Heart left ventricle (tissue), 16 donors: ENCODE measurements around the gene TTC34. TPM values are rescaled to one million over a fixed set of nuclear protein-coding genes. Genes with fewer than 3 reads are reported as not detected.
A peak's percentile ranks its signal among the peaks of the same experiment; 100 is the strongest.

Experiments
- ATAC-seq, 4 donors: fragments of 200-7000 bp; cut with Tn5 transposase; one replicate each; pipeline ENCODE4 v1.9.1; 2020 to 2022; ENCODE audit warnings: moderate library complexity in 4 of 4, mild to moderate bottlenecking in 3 of 4, moderate number of reproducible peaks in 1 of 4
- DNase-seq, 5 donors: peaks; one replicate each; pipeline ENCODE4 v3.0.0-alpha.2; 2020
- H3K27ac ChIP-seq, 12 donors: fragments of 200-600 bp; sonication (generic) in 4 of 12; one replicate each; pipeline versions ENCODE4 v1.5.0 to v1.8.0; 2016 to 2022; ENCODE audit warnings: mild to moderate bottlenecking in 2 of 12
- H3K27me3 ChIP-seq, 9 donors: fragments of 200-600 bp; sonication (generic) in 2 of 9; one replicate each; pipeline versions ENCODE4 v1.5.1 to v1.8.0; 2016 to 2022; ENCODE audit warnings: mild to moderate bottlenecking in 3 of 9
- H3K36me3 ChIP-seq, 9 donors: fragments of 200-600 bp; sonication (generic) in 2 of 9; one replicate each; pipeline versions ENCODE4 v1.5.0 to v1.8.0; 2018 to 2022; ENCODE audit warnings: mild to moderate bottlenecking in 2 of 9
- H3K4me1 ChIP-seq, 12 donors: fragments of 200-600 bp; sonication (generic) in 4 of 12; one replicate each; pipeline versions ENCODE4 v1.5.0 to v1.8.0; 2016 to 2022; ENCODE audit warnings: mild to moderate bottlenecking in 3 of 12
- H3K4me3 ChIP-seq, 12 donors: fragments of 200-600 bp; sonication (generic) in 4 of 12; one replicate each; pipeline versions ENCODE4 v1.5.0 to v1.8.0; 2017 to 2022; ENCODE audit warnings: mild to moderate bottlenecking in 9 of 12, moderate library complexity in 4 of 12
- H3K9me3 ChIP-seq, 12 donors: fragments of 200-600 bp; sonication (generic) in 4 of 12; one replicate each; pipeline versions ENCODE4 v1.5.0 to v1.8.0; 2016 to 2022; ENCODE audit warnings: mild to moderate bottlenecking in 1 of 12
- POLR2A ChIP-seq, 2 donors: fragments of 450-650 bp; IDR thresholded peaks; one replicate each; pipeline ENCODE4 v1.6.1; 2017; ENCODE audit warnings: antibody characterized with exemption in 2 of 2, mild to moderate bottlenecking in 2 of 2, moderate library complexity in 2 of 2
- WGBS, 4 donors: extraction: QIAGEN DNeasy Blood & Tissue Kit in 2 of 4; methylation state at CpG; one replicate each; pipeline versions ENCODE4 v1.1.5 to v1.1.7; 2013 to 2018; 5-methylcytosine and 5-hydroxymethylcytosine counted together
- intact Hi-C, 10 donors: fragments of 100-400 bp; cut with DNase I; formaldehyde crosslinking; loops; one replicate each; pipeline versions ENCODE4 v1.11.1 to v1.14.2; 2022
- long read RNA-seq, 3 donors: library from polyadenylated mRNA; unstranded; transcript quantifications; one replicate each; pipeline ENCODE4 v2.0.0, GENCODE V29; 2020 to 2021
- polyA plus RNA-seq, 2 donors: library from polyadenylated mRNA; stranded (reverse); fragments of 200-250 nt; gene quantifications; one replicate each; pipeline ENCODE4 v1.2.3, GENCODE V29; 2013
- total RNA-seq, 9 donors: library from RNA; depleted of rRNA in 2 of 9; stranded (reverse); fragments of >200 nt in 2 of 9; fragmentation: NEBNext Ultra II Directional in 3 of 9; extraction: Animal tissue kit (Norgen Biotek cat#: 25700) in 3 of 9; gene quantifications; one replicate each; pipeline versions ENCODE4 v1.1.0 to v1.2.4, GENCODE V29; 2016 to 2023
- TF ChIP-seq, protein P1 (sequence below), 12 donors: fragments of 200-600 bp; sonication (generic) in 4 of 12; IDR thresholded peaks; one replicate each; pipeline versions ENCODE4 v1.5.0 to v1.8.0; 2018 to 2022; ENCODE audit warnings: antibody characterized with exemption in 12 of 12, mild to moderate bottlenecking in 5 of 12
- donor health status: ischemic (EF 13 %, LVEDD 7.1; RV severe dilation, severe dysfunction).
- donor health status: healthy with polysubstance abuse.
- donor health status: DM: no; HTN: yes; CAD: no.
- donor health status: DM: no; HTN: no; CAD: no.
- donor health status: ischemic (EF 25% LVEDD 6.9; RV normal size, moderate dysfunction).
- donor health status: ischemic (EF 25% LVEDD 5.7; RV mildly dilated, moderate dysfunction).
- donor health status: healthy.
- donor health status: DM: yes; HTN: yes; CAD: no.
- donor health status: ischemic (EF 35%, LVEDD 5.7; RV mildly dilated, moderate dysfunction).
- donor health status: nonischemic (EF 11% LVEDD 7.7; RV severe dilation, severe dysfunction).
- donor health status: DM: yes; HTN: yes; CAD: no.
- donor health status: PGD.
- donor health status: ischemic (EF 29% LVEDD 5.4; RV normal size, mild dysfunction).
- donor health status: nonischemic (EF 23%, LVEDD 6.1; RV moderate dilation, normal function).

The TTC34 gene
- total RNA-seq: under 1 TPM in 8 of 9 donors, not detected in 1; 0.19 to 0.67 (median 0.52) TPM
- under 1 TPM; 0.06 to 0.30 TPM for polyA plus RNA-seq
- long read RNA-seq, donor 1, partial matches to known transcripts: 0 of 1 reads
- long read RNA-seq, donor 1, other reads (novel, unspliced or antisense): 1 of 1 reads
- long read RNA-seq, donor 2: 0 reads
- long read RNA-seq, donor 3: 0 reads

DNA sequence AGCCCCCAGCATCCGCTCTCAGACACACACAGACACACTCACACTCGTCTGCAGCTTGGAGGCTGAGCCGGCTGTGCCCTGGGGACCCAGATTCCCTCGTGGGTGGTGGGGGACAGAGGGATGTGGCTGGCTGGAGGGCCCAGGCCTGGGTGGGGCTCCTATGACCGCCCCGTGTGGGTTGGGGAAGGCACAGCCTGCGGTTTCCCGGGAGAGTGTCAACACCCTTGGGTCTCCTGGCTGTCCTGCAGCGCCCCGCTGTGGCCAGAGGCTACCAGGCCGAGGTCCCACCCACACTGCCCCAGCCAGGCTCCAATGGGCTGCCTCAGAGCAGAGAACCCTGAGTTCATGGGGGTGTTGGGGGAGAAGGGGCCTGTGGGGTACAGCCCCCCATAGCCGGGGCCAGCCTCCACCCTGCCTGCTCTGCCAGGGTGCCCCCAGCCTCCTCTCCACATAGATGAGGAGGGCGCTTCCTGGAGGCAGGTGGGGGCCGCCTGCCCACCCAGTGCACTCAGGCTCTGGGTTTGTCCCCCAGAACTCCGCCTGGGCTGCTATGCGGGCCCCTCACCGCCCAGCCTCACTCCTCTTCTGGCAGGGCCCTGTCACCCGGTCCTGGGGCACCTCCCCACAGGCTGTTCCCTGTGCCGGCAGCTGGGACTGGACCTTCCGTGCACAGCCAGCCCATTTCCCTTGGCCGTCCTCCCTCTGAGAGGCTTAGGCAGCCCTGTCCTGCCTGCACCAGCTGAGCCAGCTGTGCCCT is at the start of gene TTC34:
TTC34 (minus strand) TSS at position 159 of the 757 bp plus-strand sequence. CDS start 866 bp downstream, outside the sequence.
- ATAC-seq (peak in 3 of 4 donors; percentile 34 to 59 (median 49)), DNase-seq (peak in 2 of 5 donors; percentile 28 to 68)
- Histone ChIP-seq H3K4me3 (no peak within 1 kb of the TSS), H3K4me1 (peaks cover 0 to 4% (median 0%) of the 10 kb centered on the region in 12 donors), H3K36me3 (no peaks in the 10 kb centered on the region), H3K27ac (no peak within 1 kb of the TSS), H3K27me3 (peaks cover 7 to 60% (median 13%) of the 10 kb centered on the region in 9 donors), H3K9me3 (no peaks in the 10 kb centered on the region)
- TF ChIP-seq, protein P1, sequence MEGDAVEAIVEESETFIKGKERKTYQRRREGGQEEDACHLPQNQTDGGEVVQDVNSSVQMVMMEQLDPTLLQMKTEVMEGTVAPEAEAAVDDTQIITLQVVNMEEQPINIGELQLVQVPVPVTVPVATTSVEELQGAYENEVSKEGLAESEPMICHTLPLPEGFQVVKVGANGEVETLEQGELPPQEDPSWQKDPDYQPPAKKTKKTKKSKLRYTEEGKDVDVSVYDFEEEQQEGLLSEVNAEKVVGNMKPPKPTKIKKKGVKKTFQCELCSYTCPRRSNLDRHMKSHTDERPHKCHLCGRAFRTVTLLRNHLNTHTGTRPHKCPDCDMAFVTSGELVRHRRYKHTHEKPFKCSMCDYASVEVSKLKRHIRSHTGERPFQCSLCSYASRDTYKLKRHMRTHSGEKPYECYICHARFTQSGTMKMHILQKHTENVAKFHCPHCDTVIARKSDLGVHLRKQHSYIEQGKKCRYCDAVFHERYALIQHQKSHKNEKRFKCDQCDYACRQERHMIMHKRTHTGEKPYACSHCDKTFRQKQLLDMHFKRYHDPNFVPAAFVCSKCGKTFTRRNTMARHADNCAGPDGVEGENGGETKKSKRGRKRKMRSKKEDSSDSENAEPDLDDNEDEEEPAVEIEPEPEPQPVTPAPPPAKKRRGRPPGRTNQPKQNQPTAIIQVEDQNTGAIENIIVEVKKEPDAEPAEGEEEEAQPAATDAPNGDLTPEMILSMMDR (IDR thresholded peaks at IDR 0.05): peak in 8 of 12 donors; percentile 7 to 38 (median 25)
- no peak for TF ChIP-seq POLR2A (IDR thresholded peaks at IDR 0.05)
- 17 to 39% (median 32%) methylated on average over 7 to 21 of the region's 21 CpGs for WGBS, 4 donors
- intact Hi-C loops: no loop called here

DNA sequence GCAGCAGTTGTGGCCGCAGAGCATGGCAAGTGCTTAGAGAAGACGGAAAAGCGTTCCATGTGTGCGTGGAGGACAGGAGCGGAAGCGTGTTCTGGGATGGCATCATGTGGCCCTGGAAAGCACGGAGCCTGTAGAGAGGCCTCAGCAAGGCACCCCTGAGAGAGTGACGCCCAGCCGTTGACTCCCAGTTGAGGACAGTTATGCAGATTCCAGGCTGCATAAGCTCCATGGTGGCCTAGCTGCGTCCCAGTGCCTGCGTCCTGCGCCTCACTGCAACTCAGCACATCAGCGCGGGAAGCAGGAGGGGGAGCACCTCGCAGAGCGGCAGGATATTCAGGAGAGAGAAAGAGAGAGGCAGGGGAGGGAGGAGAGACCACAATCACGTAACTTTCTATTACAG is 49.0 kb upstream of the TTC34 start:
- Histone ChIP-seq H3K27ac (no peak overlapping the region), H3K4me1 (no peaks in the 10 kb centered on the region), H3K27me3 (peaks cover 0 to 48% (median 15%) of the 10 kb centered on the region in 9 donors), H3K9me3 (peaks cover 0 to 1% (median 0%) of the 10 kb centered on the region in 12 donors), H3K36me3 (no peaks in the 10 kb centered on the region), H3K4me3 (no peak overlapping the region)
- intact Hi-C loops: no loop called here
- DNase-seq (peak in 1 of 5 donors; percentile 9), ATAC-seq (no peak)
- WGBS, 4 donors: 54 to 62% (median 57%) methylated on average over 17 of the region's 17 CpGs
- TF ChIP-seq, protein P1 (IDR thresholded peaks at IDR 0.05): no peak
- no peak for TF ChIP-seq POLR2A (IDR thresholded peaks at IDR 0.05)

GRCh38 chr1:2848006-2848670 is 46.6 kb upstream of the TTC34 start:
- H3K4me1 ChIP-seq: no peaks in the 10 kb centered on the region
- no peaks in the 10 kb centered on the region for H3K36me3 ChIP-seq
- no peak overlapping the region for H3K4me3 ChIP-seq
- peak in 1 of 5 donors; percentile 6 for DNase-seq
- H3K9me3 ChIP-seq: peaks cover 0 to 16% (median 0%) of the 10 kb centered on the region in 12 donors
- ATAC-seq: peak in 1 of 4 donors; percentile 22
- WGBS, 4 donors: 79 to 80% (median 80%) methylated on average over 15 to 16 of the region's 16 CpGs
- intact Hi-C loops: no loop called here
- H3K27ac ChIP-seq: no peak overlapping the region
- TF ChIP-seq, protein P1 (IDR thresholded peaks at IDR 0.05): no peak
- no peak for TF ChIP-seq POLR2A (IDR thresholded peaks at IDR 0.05)
- H3K27me3 ChIP-seq: peaks cover 0 to 35% (median 9%) of the 10 kb centered on the region in 9 donors
